Dendritic cell treated with granulocyte-macrophage colony-stimulating factor and Interleukin-4, amounts not matched to agents 40 ng/mL and 50 ng/mL, for 4 days (primary cell): ENCODE measurements around the gene MAP3K5.
"Not testable (repeated sequence)": the region's sequence is repeated elsewhere in the genome, so short reads cannot be mapped to it uniquely, and the experiment has no call there.

Experiments
- H3K27ac Mint-ChIP-seq: one replicate; pipeline ENCODE4 v1.8.0; 2022; ENCODE audit warnings: mild to moderate bottlenecking, mixed read lengths
- H3K27me3 Mint-ChIP-seq: one replicate; pipeline ENCODE4 v1.8.0; 2022; ENCODE audit warnings: mild to moderate bottlenecking, mixed read lengths
- H3K36me3 Mint-ChIP-seq: one replicate; pipeline ENCODE4 v1.8.0; 2022; ENCODE audit warnings: low read depth, mixed read lengths
- H3K4me1 Mint-ChIP-seq: one replicate; pipeline ENCODE4 v1.8.0; 2022; ENCODE audit warnings: low read depth, mixed read lengths
- H3K4me3 Mint-ChIP-seq: one replicate; pipeline ENCODE4 v1.8.0; 2022; ENCODE audit warnings: mild to moderate bottlenecking, moderate library complexity, mixed read lengths
- H3K9me3 Mint-ChIP-seq: one replicate; pipeline ENCODE4 v1.8.0; 2022; ENCODE audit warnings: mixed read lengths
- intact Hi-C: fragments of 100-400 bp; cut with micrococcal nuclease; formaldehyde crosslinking; loops from one replicate; pipeline ENCODE4 v1.15.0; 2022

Gene MAP3K5

DNA sequence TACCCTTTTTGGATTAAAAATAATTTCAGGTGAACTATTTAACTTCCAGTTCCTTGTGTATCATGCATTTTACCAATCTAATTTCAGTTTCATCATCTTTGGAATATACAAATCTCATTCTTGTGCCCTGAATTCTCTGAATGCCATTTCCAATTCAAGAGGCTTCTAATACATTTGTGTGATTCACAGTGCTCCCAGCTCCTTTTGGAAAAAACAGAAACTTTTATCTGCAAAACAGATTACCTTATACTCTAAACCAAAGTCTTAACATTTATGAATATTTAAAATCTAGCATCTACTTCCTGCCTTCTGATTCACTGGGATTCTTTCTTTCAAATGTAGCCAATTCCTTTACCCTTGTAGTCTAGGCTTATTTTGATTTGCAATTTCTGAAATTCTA, 19.0 kb upstream of the MAP3K5 start:
- H3K36me3 Mint-ChIP-seq = no peaks in the 10 kb centered on the region
- intact Hi-C loops = no loop called here
- H3K4me3 Mint-ChIP-seq = no peak overlapping the region
- no peak overlapping the region for H3K27ac Mint-ChIP-seq
- no peaks in the 10 kb centered on the region for H3K9me3 Mint-ChIP-seq
- no peaks in the 10 kb centered on the region for H3K27me3 Mint-ChIP-seq
- H3K4me1 Mint-ChIP-seq = no peaks in the 10 kb centered on the region

DNA sequence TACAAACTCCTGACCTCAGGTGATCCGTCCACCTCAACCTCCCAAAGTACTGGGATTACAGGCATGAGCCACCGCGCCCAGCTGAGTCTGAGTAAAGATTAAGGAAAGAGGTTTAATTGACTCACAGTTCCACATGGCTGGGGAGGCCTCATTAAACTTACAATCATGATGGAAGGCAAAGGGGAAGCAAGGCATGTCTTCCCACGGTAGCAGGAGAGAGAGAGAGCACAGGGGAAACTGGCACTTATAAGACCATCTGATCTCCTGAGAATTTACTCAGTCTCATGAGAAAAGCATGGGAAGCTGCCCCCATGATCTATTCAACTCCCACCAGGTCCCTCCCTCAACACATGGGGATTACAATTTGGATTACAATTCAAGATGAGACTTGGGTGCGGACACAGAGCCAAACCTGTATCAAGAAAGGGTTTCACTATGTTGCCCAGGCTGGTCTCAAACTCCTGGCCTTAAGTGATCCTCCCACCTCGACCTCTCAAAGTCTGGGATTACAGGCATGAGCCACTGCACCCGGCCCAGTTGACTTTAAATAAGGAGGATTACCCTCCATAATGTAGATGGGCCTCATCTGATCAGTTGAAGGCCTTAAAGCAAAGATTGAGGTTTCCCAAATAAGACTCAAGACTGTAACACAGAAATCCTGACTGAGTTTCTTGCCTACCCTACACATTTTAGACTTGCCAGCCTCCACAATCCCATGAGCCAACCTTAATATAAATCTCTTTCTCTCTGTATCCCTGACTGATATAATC, 17.0 kb upstream of the MAP3K5 start:
- intact Hi-C loops = no loop called here
- no peaks in the 10 kb centered on the region for H3K4me1 Mint-ChIP-seq
- no peaks in the 10 kb centered on the region for H3K9me3 Mint-ChIP-seq
- H3K27me3 Mint-ChIP-seq = no peaks in the 10 kb centered on the region
- H3K36me3 Mint-ChIP-seq = no peaks in the 10 kb centered on the region
- H3K4me3 Mint-ChIP-seq = no peak overlapping the region
- no peak overlapping the region for H3K27ac Mint-ChIP-seq

DNA sequence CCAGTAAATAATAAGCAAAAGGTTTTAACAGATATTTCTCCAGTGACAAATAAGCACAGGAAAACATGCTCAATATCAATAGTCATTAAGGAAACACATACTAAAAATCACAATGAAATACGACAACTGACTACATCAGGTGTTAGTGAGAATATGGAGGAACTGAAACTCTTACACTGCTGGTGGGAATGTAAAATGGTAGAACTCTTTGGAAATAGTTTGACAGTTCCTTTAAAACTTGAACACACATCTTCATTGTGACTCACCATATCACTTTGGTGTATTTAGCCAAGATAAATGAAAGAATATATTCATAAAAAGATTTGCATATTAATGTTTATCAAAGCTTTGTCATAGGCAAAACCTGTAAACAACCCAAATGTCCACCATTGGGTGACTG, 11.3 kb upstream of the MAP3K5 start:
- H3K9me3 Mint-ChIP-seq = no peaks in the 10 kb centered on the region
- H3K4me3 Mint-ChIP-seq = no peak overlapping the region
- no peaks in the 10 kb centered on the region for H3K4me1 Mint-ChIP-seq
- intact Hi-C loops = no loop called here
- no peaks in the 10 kb centered on the region for H3K27me3 Mint-ChIP-seq
- H3K27ac Mint-ChIP-seq = no peak overlapping the region
- no peaks in the 10 kb centered on the region for H3K36me3 Mint-ChIP-seq

DNA sequence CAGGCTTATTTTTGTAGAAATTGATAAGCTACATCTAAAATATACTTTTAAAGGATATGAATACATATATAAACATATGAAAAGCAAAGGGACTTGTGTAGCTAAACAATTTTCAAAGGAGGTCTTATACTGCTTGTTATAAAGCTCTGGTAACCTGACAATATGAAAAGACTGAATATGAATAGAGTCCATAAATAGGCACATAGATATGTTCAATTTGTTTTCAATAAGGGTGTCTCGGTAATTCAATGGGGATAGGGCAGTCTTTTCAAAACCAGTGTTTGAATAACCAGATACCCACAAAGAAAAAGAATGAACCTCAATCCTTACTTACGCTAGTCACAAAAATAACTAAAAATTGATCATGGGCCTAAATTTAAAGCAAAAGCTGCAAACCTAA, 9.3 kb upstream of the MAP3K5 start:
- Mint-ChIP-seq H3K4me3 (no peak overlapping the region), H3K9me3 (no peaks in the 10 kb centered on the region), H3K36me3 (no peaks in the 10 kb centered on the region), H3K4me1 (peaks cover 4% of the 10 kb centered on the region), H3K27me3 (no peaks in the 10 kb centered on the region), H3K27ac (no peak overlapping the region)
- intact Hi-C loops = no loop called here

DNA sequence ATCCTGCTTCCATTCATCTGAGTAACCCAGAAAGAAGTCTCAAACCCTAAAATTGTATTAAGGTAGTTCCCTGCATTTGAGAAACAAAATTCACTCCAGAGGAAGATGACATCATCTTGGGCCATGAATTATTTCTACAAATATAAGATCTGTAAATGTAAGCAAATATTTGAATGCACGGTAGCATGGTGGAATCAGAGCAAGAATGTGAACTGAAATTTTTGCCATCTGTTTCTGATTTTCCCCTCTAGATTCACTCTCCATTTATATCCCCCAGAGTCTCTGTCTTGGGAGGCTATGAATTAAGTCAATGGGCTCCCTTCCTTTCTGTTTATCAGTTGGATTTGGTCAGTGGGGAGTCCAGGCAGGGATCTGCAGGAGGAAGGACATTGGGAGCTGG, 5.8 kb upstream of the MAP3K5 start:
- no peaks in the 10 kb centered on the region for H3K36me3 Mint-ChIP-seq
- no peaks in the 10 kb centered on the region for H3K27me3 Mint-ChIP-seq
- no peaks in the 10 kb centered on the region for H3K9me3 Mint-ChIP-seq
- no peak overlapping the region for H3K4me3 Mint-ChIP-seq
- no peak overlapping the region for H3K27ac Mint-ChIP-seq
- intact Hi-C loops = loop anchor here (10.0 kb wide), 1 partner anchor 213 kb away; no protein-coding TSS in a partner anchor
- peaks cover 23% of the 10 kb centered on the region for H3K4me1 Mint-ChIP-seq

DNA sequence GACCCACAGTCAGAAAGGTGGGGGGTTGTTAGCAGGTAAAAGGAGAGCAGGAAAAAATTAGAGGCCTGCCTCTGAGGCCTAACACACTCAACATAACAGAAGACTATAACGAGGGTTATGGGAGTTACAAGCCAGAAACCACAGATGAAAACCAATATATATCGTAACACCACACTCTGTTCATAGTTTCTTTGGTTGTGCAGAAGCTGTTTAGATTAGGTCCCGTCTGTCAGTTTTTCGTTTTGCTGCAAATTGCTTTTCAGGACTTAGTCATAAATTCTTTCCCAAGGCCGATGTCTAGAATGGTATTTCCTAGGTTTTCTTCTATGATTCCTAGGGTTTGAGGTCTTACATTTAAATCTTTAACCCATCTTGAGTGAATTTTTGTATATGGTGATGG, 3.7 kb upstream of the MAP3K5 start:
- Mint-ChIP-seq H3K27ac (no peak overlapping the region), H3K4me3 (no peak overlapping the region), H3K4me1 (peaks cover 27% of the 10 kb centered on the region), H3K9me3 (no peaks in the 10 kb centered on the region), H3K36me3 (peaks cover 19% of the 10 kb centered on the region), H3K27me3 (no peaks in the 10 kb centered on the region)
- intact Hi-C loops = loop anchor here (10.0 kb wide), 1 partner anchor 211 kb away; no protein-coding TSS in a partner anchor

DNA sequence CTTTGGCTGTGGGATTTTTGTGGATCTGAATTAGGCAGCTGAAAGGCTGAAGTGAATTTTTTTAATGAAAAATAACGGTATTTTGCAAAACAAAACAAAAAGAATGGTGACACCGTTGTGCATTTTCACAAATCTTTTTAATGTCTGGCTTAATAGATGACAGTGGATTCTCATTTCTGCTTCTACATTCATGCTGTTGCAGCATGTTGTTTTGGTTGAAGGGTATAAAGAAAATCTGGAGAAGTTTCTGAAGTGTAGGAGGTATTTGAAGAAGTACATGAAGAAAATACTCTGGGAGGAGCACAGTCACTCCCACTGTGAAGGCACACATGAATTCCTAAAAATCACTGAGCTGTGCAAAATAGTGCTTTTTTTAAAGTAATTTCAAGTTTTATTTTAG, 3.1 kb upstream of the MAP3K5 start:
- no peak overlapping the region for H3K4me3 Mint-ChIP-seq
- intact Hi-C loops = loop anchor here (10.0 kb wide), 1 partner anchor 211 kb away; no protein-coding TSS in a partner anchor
- peaks cover 20% of the 10 kb centered on the region for H3K36me3 Mint-ChIP-seq
- no peaks in the 10 kb centered on the region for H3K27me3 Mint-ChIP-seq
- peaks cover 27% of the 10 kb centered on the region for H3K4me1 Mint-ChIP-seq
- H3K27ac Mint-ChIP-seq = peak overlapping the region; percentile 15
- H3K9me3 Mint-ChIP-seq = no peaks in the 10 kb centered on the region

DNA sequence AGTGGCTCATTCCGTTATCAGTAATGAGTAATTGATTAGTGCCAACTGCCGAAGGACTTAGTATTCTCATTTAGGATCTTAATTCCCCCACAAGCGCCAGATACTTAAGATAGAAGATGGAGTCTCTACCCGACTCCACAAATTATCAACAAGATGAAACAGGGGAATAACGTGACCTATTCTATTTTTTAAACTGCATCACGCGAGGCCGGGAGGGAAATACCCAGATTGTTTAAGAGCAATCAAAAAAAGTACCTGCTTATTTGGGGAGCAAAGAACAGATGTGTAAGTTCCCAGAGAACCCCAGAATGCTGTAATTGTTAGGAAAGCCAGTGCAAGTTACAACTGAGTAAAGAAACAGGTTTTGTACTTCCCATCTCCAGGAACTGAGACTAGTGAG, 1.1 kb upstream of the MAP3K5 start:
- no peaks in the 10 kb centered on the region for H3K27me3 Mint-ChIP-seq
- peaks cover 25% of the 10 kb centered on the region for H3K36me3 Mint-ChIP-seq
- H3K9me3 Mint-ChIP-seq = no peaks in the 10 kb centered on the region
- peaks cover 43% of the 10 kb centered on the region for H3K4me1 Mint-ChIP-seq
- intact Hi-C loops = loop anchor here (1.0 to 10.0 kb wide), 2 partner anchors 149 to 209 kb away; no protein-coding TSS in a partner anchor
- peak overlapping the region; percentile 99 for H3K27ac Mint-ChIP-seq
- peak overlapping the region; percentile 99 for H3K4me3 Mint-ChIP-seq

DNA sequence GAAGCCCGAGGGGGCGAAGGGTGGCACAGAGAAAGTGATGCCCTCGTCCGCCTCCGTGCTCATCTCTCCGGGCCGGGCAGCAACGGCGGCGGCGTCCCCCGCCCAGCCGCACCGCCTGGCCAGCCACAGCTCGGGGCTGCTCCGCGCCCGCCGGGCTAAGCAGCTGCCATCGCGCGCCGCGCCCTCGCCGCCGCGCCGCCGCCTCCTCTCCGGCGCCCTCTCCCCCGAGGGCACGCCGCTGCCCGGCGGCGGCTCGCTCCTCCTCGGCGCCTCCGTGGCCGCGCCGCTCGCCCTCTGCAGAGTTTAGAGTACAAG, 225 bp downstream of the MAP3K5 start:
- Mint-ChIP-seq H3K9me3 (no peaks in the 10 kb centered on the region), H3K27me3 (no peaks in the 10 kb centered on the region), H3K4me1 (peaks cover 56% of the 10 kb centered on the region), H3K27ac (peak overlapping the region; percentile 99), H3K4me3 (peak overlapping the region; percentile 99), H3K36me3 (peaks cover 30% of the 10 kb centered on the region)
- intact Hi-C loops = loop anchor here (10.0 kb wide), 1 partner anchor 207 kb away; no protein-coding TSS in a partner anchor

DNA sequence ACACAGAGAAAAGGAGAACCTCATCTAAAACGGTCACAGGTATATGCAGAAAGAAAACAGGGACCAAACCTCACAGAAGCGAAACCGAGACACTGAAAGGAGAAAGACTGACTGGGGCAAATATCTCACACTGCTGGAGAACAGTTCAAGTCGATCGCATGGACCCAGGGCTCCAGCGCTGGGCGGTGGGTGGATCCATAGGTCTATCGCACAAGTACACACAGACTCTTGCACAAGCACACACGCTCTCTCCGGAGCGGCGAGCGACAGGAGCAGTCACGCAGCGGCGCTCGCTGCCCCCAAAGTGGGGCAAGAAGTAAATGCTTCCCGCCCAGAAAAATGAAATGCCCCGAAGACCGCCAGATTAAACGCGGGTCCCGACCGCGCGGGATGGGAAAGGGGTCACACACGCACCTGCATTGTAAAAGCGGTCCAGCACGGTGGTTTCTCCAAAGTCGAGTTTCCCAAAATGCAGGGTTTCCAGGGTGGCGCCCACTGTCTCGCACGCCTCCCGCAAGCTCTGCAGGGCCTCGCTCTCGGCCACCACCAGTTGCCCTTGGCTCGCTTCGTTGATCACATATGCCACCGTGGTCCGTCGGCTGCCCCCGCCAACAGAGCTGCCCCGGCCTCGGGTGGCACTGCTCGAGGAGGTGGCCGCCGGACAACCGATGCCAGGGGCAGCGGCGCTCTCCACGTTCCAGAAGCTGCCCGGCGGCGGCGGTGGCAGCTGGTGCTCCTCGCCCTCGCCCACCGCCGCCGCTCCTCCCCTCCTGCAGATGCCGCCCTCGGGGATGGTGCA, 782 bp downstream of the MAP3K5 start:
- Mint-ChIP-seq H3K27ac (peak overlapping the region; percentile 99), H3K4me1 (peaks cover 55% of the 10 kb centered on the region), H3K9me3 (no peaks in the 10 kb centered on the region), H3K36me3 (peaks cover 30% of the 10 kb centered on the region), H3K27me3 (no peaks in the 10 kb centered on the region), H3K4me3 (peak overlapping the region; percentile 99)
- intact Hi-C loops = loop anchor here (10.0 kb wide), 1 partner anchor 207 kb away; no protein-coding TSS in a partner anchor

DNA sequence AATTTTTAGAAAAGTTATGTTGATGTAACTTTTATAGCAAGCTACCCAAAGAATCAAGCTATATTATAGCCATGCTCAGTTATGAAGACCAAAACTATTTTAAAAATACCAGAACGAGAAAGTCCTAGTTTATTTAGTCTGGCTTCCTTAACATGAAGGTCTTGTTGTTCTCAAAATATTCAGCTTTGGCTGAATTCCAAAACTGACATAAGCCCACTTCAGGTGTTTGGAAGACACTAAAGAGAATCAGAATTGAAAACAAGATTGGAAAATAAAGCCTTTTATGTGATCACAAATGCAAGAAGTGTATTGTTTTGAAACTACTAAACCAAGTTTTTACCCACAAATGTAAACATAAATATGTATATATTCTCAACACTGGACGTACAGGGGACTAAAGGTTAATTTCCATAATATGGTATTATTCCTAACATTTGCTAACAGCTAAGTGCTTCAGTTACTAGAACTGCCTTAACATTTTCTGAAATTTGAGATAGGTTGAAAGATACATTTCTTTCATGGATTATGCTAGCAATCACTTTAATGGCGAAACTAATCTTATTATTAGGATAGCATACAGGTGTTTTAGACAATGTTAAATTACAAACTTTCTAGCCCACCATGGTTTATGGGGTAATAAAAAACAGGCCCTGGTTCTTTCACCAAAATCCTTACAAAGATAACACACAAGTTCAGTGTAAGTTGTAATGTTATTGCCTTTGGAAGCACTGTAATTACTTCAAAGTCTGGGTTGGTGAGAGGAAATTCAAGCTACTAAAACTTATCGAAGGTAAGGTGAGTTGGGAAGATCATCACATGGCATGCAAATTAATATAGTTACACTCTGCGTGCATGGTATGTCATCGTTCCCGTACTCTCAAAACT, 1.6 kb downstream of the MAP3K5 start:
- Mint-ChIP-seq H3K36me3 (peaks cover 34% of the 10 kb centered on the region), H3K4me1 (peaks cover 55% of the 10 kb centered on the region), H3K27ac (peak overlapping the region; percentile 99), H3K9me3 (no peaks in the 10 kb centered on the region), H3K27me3 (no peaks in the 10 kb centered on the region), H3K4me3 (peak overlapping the region; percentile 99)
- intact Hi-C loops = loop anchor here (10.0 kb wide), 1 partner anchor 206 kb away; no protein-coding TSS in a partner anchor

DNA sequence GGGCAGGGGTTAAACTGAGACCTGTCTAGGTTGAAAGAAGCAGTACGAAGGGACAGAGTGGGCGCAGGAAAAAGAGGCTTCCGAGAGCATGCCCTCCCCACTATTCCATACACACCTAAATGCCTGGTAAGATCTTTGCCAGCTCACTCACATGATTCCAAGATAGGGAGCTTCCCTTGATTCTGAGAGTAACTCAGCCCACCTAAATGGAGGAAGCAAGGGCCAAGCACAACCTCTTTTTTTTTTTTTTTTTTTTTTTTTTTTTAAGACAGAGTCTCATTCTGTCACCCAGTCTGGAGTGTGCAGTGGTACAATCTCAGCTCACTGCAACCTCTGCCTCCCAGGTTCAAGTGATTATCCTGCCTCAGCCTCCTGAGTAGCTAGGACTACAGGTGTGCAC, 2.8 kb downstream of the MAP3K5 start:
- H3K9me3 Mint-ChIP-seq, H3K27ac Mint-ChIP-seq, H3K27me3 Mint-ChIP-seq: not testable (repeated sequence)
- intact Hi-C loops = loop anchor here (5.0 kb wide), 2 partner anchors 37 to 72 kb away; no protein-coding TSS in a partner anchor
- Mint-ChIP-seq H3K4me3 (peak overlapping the region; percentile 99), H3K4me1 (peaks cover 62% of the 10 kb centered on the region), H3K36me3 (peaks cover 45% of the 10 kb centered on the region)

DNA sequence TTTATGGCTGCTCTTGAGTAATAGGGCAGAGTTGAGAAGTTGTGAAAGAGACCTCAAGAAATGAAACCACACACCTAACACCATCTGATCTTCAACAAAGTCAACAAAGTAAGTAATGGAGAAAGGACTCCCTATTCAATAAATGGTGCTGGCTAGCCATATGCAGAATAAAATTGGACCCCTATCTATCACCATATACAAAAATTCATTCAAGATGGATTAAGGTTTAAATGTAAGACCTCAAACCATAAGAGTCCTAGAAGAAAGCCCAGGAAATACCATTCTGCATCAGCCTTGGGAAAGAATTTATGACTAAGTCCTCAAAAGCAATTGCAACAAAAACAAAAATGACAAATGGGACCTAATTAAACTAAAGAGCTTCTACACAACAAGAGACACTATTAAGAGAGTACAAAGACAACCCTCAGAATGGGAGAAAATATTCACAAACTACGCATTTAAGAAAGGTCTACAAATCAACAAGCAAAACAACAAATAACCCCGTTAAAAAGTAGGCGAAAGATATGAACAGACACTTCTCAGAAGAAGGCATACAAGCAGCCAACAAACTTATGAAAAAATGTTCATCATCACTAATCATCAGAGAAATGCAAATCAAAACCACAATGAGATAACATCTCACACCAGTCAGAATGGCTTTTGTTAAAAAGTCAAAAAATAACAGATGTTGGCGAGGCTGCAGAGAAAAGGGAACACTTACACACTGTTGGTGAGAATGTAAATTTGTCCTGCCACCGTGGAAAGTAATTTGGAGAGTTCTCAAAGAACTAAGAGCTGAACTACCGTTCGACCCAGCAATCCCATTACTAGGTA, 4.0 kb downstream of the MAP3K5 start:
- Mint-ChIP-seq H3K4me3 (peak overlapping the region; percentile 10), H3K27ac (peak overlapping the region; percentile 50), H3K27me3 (no peaks in the 10 kb centered on the region), H3K4me1 (peaks cover 67% of the 10 kb centered on the region), H3K9me3 (no peaks in the 10 kb centered on the region), H3K36me3 (peaks cover 56% of the 10 kb centered on the region)
- intact Hi-C loops = loop anchor here (5.0 kb wide), 2 partner anchors 36 to 71 kb away; no protein-coding TSS in a partner anchor
